Left ventricle myocardium inferior (tissue), 1 donor: ENCODE results near the gene EIF5A. TPM values are rescaled to one million over a fixed set of nuclear protein-coding genes. Genes with fewer than 3 reads are reported as not detected.

Source experiments
- DNase-seq: peaks from one replicate; pipeline ENCODE4 v3.0.0-alpha.2; 2020
- H3K27ac ChIP-seq: fragments of 200-600 bp; replicated peaks from 2 replicates; pipeline ENCODE4 v1.8.0; 2021
- H3K27me3 ChIP-seq: fragments of 200-600 bp; 2 replicates; pipeline ENCODE4 v1.8.0; 2021; ENCODE audit warnings: low read depth
- H3K36me3 ChIP-seq: fragments of 200-600 bp; 2 replicates; pipeline ENCODE4 v1.8.0; 2021
- H3K4me1 ChIP-seq: fragments of 200-600 bp; 2 replicates; pipeline ENCODE4 v1.8.0; 2021
- H3K4me3 ChIP-seq: fragments of 200-600 bp; 2 replicates; pipeline ENCODE4 v1.8.0; 2021; ENCODE audit warnings: mild to moderate bottlenecking, moderate library complexity
- H3K9me3 ChIP-seq: fragments of 200-600 bp; replicated peaks from 2 replicates; pipeline ENCODE4 v1.8.0; 2021
- CTCF ChIP-seq: fragments of 200-600 bp; IDR thresholded peaks from 2 replicates; pipeline ENCODE4 v1.8.0; 2021; ENCODE audit warnings: antibody characterized with exemption, mild to moderate bottlenecking, borderline replicate concordance
- intact Hi-C: fragments of 100-400 bp; cut with micrococcal nuclease; formaldehyde crosslinking; loops from one replicate; pipeline ENCODE4 v1.11.0; 2022
- long read RNA-seq: library from polyadenylated mRNA; unstranded; transcript quantifications from one replicate; pipeline ENCODE4 v2.0.0, GENCODE V29; 2021
- total RNA-seq: library from RNA; stranded (reverse); fragmentation: NEBNext Ultra II Directional; extraction: Animal tissue kit (Norgen Biotek cat#: 25700); gene quantifications from one replicate; pipeline ENCODE4 v1.2.1, GENCODE V29; 2021
- donor health status: DM: no; HTN: yes; CAD: no; lungs with severe emphysema.

The EIF5A gene
- 250 TPM for total RNA-seq
- long read RNA-seq, transcript EIF5A-202 (6 exons, 1,511 nt), result major isoform, 199 of 250 reads
- long read RNA-seq, partial matches to known transcripts, result 37 of 250 reads
- long read RNA-seq, other reads (novel, unspliced or antisense), result 8 of 250 reads

- H3K4me3 ChIP-seq, result peak within 1 kb of the TSS; percentile 97
- H3K36me3 ChIP-seq, result peaks cover 29% of the 10 kb centered on the region
- peak within 1 kb of the TSS; percentile 99 for H3K27ac ChIP-seq
- H3K9me3 ChIP-seq, result no peaks in the 10 kb centered on the region
- DNase-seq, result peak; percentile 100
- no peaks in the 10 kb centered on the region for H3K27me3 ChIP-seq
- peaks cover 50% of the 10 kb centered on the region for H3K4me1 ChIP-seq
- TF ChIP-seq CTCF, result no peak
- intact Hi-C loops, result no loop called here
Measured at GRCh38 chr17:7306911-7307685, at the start of gene EIF5A. Gene EIF5A, plus strand, starts transcription at chr17:7307628. Its CDS starts 2,008 bp downstream, at chr17:7309636.

DNA sequence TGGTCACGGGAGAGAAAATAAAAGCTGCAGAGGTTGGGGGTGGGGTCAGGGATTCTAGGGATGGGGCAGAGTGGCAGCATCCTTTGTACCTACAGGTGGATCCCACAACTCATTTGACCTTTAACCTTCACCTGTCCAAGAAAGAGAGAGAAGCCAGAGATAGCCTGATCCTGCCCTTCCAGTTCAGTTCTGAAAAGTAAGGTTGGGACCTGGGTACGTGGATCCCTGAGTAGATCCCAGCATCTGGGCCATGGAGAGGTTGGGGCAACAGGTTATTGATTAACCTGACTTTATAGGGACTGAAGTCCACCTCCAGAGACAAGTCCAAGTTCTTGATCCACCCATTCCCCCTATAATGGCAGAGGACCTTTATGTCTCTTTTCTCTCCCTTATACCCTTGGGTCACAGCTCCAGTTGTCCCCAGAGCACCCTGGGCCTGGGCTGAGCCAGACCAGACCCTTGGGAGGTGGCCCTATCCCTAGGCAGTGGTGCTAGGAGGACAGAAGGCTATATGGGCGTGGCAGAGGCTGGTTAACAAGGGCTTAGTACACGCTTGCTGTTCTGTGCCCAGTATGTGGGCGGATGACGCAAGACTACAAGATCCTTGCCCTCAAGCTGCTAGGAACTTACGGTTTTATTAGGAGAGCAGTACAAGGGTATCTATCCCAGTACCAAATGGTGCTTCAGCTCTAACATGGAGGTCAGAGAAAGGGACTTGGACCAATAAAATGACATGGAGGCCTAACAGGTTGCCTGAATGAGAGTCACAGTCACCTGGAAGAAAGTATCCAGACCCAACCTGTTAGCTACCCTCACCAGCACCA is 48.5 kb upstream of the EIF5A start:
- no peak overlapping the region for H3K27ac ChIP-seq
- H3K27me3 ChIP-seq, result peaks cover 35% of the 10 kb centered on the region
- intact Hi-C loops, result no loop called here
- no peaks in the 10 kb centered on the region for H3K9me3 ChIP-seq
- H3K4me3 ChIP-seq, result no peak overlapping the region
- peaks cover 55% of the 10 kb centered on the region for H3K36me3 ChIP-seq
- no peak for DNase-seq
- H3K4me1 ChIP-seq, result peaks cover 33% of the 10 kb centered on the region
- no peak for TF ChIP-seq CTCF

- peaks cover 49% of the 10 kb centered on the region for H3K36me3 ChIP-seq
- H3K27ac ChIP-seq, result no peak overlapping the region
- no peak for TF ChIP-seq CTCF
- DNase-seq, result no peak
- no peaks in the 10 kb centered on the region for H3K9me3 ChIP-seq
- H3K4me1 ChIP-seq, result peaks cover 33% of the 10 kb centered on the region
- intact Hi-C loops, result no loop called here
- peaks cover 41% of the 10 kb centered on the region for H3K27me3 ChIP-seq
- no peak overlapping the region for H3K4me3 ChIP-seq
Measured at GRCh38 chr17:7259555-7259889, 47.9 kb upstream of the EIF5A start.

GRCh38 chr17:7260151-7260550 is 47.3 kb upstream of the EIF5A start:
- Histone ChIP-seq H3K27ac (no peak overlapping the region), H3K36me3 (peaks cover 43% of the 10 kb centered on the region), H3K9me3 (no peaks in the 10 kb centered on the region), H3K4me1 (peaks cover 33% of the 10 kb centered on the region), H3K4me3 (no peak overlapping the region), H3K27me3 (peaks cover 47% of the 10 kb centered on the region)
- intact Hi-C loops, result no loop called here
- DNase-seq, result no peak
- TF ChIP-seq CTCF, result no peak

- peaks cover 36% of the 10 kb centered on the region for H3K36me3 ChIP-seq
- DNase-seq, result no peak
- intact Hi-C loops, result no loop called here
- H3K4me3 ChIP-seq, result peak overlapping the region; percentile 68
- no peaks in the 10 kb centered on the region for H3K9me3 ChIP-seq
- H3K27me3 ChIP-seq, result peaks cover 53% of the 10 kb centered on the region
- H3K27ac ChIP-seq, result peak overlapping the region; percentile 16
- TF ChIP-seq CTCF, result no peak
- peaks cover 33% of the 10 kb centered on the region for H3K4me1 ChIP-seq
Measured at GRCh38 chr17:7260651-7261378, 46.6 kb upstream of the EIF5A start.
